GM21717 (cell line): ENCODE measurements around the gene PDE2A.

Experiments
- ATAC-seq: cut with Tn5 transposase; IDR thresholded peaks from one replicate; pipeline ENCODE4 v1.9.1; 2021; ENCODE audit warnings: mild to moderate bottlenecking, moderate library complexity; ENCODE audit not compliant: unreplicated experiment

The PDE2A gene

GRCh38 chr11:72661486-72661885 lies 12.7 kb downstream of the PDE2A start:
- ATAC-seq = no peak

- no peak for ATAC-seq
Measured at GRCh38 chr11:72658989-72659640, 15.1 kb downstream of the PDE2A start.

- ATAC-seq = no peak
Measured at GRCh38 chr11:72657411-72658100, 16.7 kb downstream of the PDE2A start.

GRCh38 chr11:72655896-72656464 lies 18.2 kb downstream of the PDE2A start:
- ATAC-seq = no peak

GRCh38 chr11:72655014-72655413 lies 19.2 kb downstream of the PDE2A start:
- no peak for ATAC-seq

GRCh38 chr11:72653649-72654048 lies 20.6 kb downstream of the PDE2A start:
- ATAC-seq = no peak

GRCh38 chr11:72652873-72653630 lies 21.2 kb downstream of the PDE2A start:
- ATAC-seq = no peak

GRCh38 chr11:72652133-72652532 lies 22.1 kb downstream of the PDE2A start:
- no peak for ATAC-seq

GRCh38 chr11:72649215-72649976 lies 24.8 kb downstream of the PDE2A start:
- no peak for ATAC-seq

- no peak for ATAC-seq
Measured at GRCh38 chr11:72648384-72649136, 25.7 kb downstream of the PDE2A start.

GRCh38 chr11:72647882-72648281 lies 26.3 kb downstream of the PDE2A start:
- no peak for ATAC-seq

- ATAC-seq = no peak
Measured at GRCh38 chr11:72646472-72646871, 27.8 kb downstream of the PDE2A start.

GRCh38 chr11:72646024-72646423 lies 28.2 kb downstream of the PDE2A start:
- ATAC-seq = no peak

GRCh38 chr11:72643547-72643946 lies 30.7 kb downstream of the PDE2A start:
- no peak for ATAC-seq

- no peak for ATAC-seq
Measured at GRCh38 chr11:72642884-72643522, 31.2 kb downstream of the PDE2A start.

- ATAC-seq = no peak
Measured at GRCh38 chr11:72642043-72642883, 32.0 kb downstream of the PDE2A start.

GRCh38 chr11:72641522-72642042 lies 32.6 kb downstream of the PDE2A start:
- no peak for ATAC-seq
